GM12865 (cell line): ENCODE results near the gene MTHFD1L.
"Not testable (repeated sequence)": the region's sequence is repeated elsewhere in the genome, so short reads cannot be mapped to it uniquely, and the experiment has no call there.

Experiments
- DNase-seq: peaks from one replicate; pipeline ENCODE4 v3.0.0; 2010; ENCODE audit warnings: low read depth
- H3K4me3 ChIP-seq: 2 replicates; pipeline ENCODE4 v1.5.1; 2011; ENCODE audit warnings: mild to moderate bottlenecking, low read depth, low read length, control low read depth
- CTCF ChIP-seq: IDR thresholded peaks from 2 replicates; pipeline ENCODE4 v1.5.1; 2011; ENCODE audit warnings: low read length, control low read depth, low read depth, inconsistent platforms; ENCODE audit not compliant: insufficient read depth; ENCODE audit errors: missing control alignments

MTHFD1L gene

GRCh38 chr6:150865406-150866146 is at the start of gene MTHFD1L:
Gene MTHFD1L (plus strand): TSS chr6:150865702. CDS start chr6:150865823, 121 bp downstream.
- peak; percentile 88 for DNase-seq
- H3K4me3 ChIP-seq, result peak within 1 kb of the TSS; percentile 92
- TF ChIP-seq CTCF, result peak; percentile 56

- not testable (repeated sequence) for H3K4me3 ChIP-seq, DNase-seq
Measured at GRCh38 chr6:150816554-150816953, 48.9 kb upstream of the MTHFD1L start.

- H3K4me3 ChIP-seq, result no peak overlapping the region
- TF ChIP-seq CTCF, result no peak
- no peak for DNase-seq
Measured at GRCh38 chr6:150822932-150823331, 42.6 kb upstream of the MTHFD1L start.

GRCh38 chr6:150826788-150827187 is 38.7 kb upstream of the MTHFD1L start:
- no peak overlapping the region for H3K4me3 ChIP-seq
- no peak for DNase-seq
- TF ChIP-seq CTCF, result no peak

GRCh38 chr6:150828107-150828506 is 37.4 kb upstream of the MTHFD1L start:
- H3K4me3 ChIP-seq, DNase-seq: not testable (repeated sequence)

GRCh38 chr6:150830439-150831165 is 34.9 kb upstream of the MTHFD1L start:
- H3K4me3 ChIP-seq, result no peak overlapping the region
- no peak for TF ChIP-seq CTCF
- DNase-seq, result no peak

- H3K4me3 ChIP-seq, result no peak overlapping the region
- DNase-seq, result no peak
- TF ChIP-seq CTCF, result no peak
Measured at GRCh38 chr6:150831577-150831976, 33.9 kb upstream of the MTHFD1L start.

- no peak overlapping the region for H3K4me3 ChIP-seq
- no peak for TF ChIP-seq CTCF
- DNase-seq, result no peak
Measured at GRCh38 chr6:150835620-150836019, 29.9 kb upstream of the MTHFD1L start.
